ENCODE data around the gene AZIN2.
A peak's percentile ranks its signal among the peaks of the same experiment; 100 is the strongest.
"Not testable (repeated sequence)": the region's sequence is repeated elsewhere in the genome, so short reads cannot be mapped to it uniquely, and the experiment has no call there.

The AZIN2 gene

DNA sequence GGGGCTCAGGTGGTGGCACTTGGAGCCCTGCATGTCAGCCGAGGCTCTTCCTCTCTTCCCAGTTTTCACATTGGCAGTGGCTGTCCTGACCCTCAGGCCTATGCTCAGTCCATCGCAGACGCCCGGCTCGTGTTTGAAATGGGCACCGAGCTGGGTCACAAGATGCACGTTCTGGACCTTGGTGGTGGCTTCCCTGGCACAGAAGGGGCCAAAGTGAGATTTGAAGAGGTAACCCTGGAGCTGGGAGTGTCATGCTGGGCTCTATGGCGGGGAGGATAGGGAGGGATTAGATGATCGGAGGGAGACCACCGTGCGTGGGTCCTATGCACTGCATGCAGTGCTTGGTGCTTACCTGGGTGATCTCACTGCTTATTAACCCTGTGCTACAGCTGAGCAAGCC is 13.5 kb downstream of the AZIN2 start:
- DNase-seq (ENCODE audit: low read depth in 2 of 3, low spot score in 1 of 3) = no peak

- peak in 1 of 3 donors; percentile 38 for DNase-seq (ENCODE audit: low read depth in 2 of 3, low spot score in 1 of 3)
Observed at GRCh38 chr1:33094971-33095604, 14.1 kb downstream of the AZIN2 start.

- no peak for DNase-seq (ENCODE audit: low read depth in 2 of 3, low spot score in 1 of 3)
Observed at GRCh38 chr1:33096363-33097005, 15.5 kb downstream of the AZIN2 start.

- no peak for DNase-seq (ENCODE audit: low read depth in 2 of 3, low spot score in 1 of 3)
Observed at GRCh38 chr1:33097137-33097611, 16.2 kb downstream of the AZIN2 start.

DNA sequence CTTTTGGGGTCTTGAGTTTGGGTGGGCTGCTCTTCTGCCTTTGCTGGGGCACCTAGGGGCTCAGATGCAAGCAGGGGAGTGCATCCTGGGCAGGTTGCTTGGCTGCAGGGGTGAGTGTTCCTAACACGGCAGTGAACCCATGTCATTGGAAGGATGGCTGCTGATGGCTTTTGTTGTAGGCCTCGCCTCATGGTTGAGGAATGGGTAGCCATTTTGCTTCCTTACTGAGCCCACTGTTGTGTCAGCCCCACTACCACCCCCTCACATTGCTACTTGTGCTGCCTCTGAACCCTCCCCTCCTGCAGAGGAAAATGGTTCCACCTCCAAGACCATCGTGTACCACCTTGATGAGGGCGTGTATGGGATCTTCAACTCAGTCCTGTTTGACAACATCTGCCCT is 16.8 kb downstream of the AZIN2 start:
- DNase-seq (ENCODE audit: low read depth in 2 of 3, low spot score in 1 of 3) = no peak

DNA sequence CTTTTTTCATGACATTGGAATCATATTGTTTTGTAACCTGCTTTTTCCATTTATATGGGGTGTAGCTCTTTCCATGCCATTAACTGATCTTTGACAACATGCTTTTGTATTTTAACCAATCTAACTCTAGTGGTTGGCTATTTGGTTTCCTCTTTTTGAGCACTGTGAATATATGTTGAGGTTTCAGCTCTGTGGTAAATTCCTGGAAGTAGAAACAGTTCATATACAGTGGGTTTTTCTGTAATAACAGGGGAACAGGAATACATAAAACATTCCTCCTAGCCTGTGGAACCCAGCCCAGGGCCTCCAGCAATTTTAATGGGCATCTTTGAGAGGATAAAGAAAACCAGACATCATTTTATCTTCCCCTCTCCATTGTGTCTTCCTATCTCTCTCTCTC is 17.4 kb downstream of the AZIN2 start:
- DNase-seq (ENCODE audit: low read depth in 2 of 3, low spot score in 1 of 3) = no peak

- peak; percentile 51 to 67 (median 59) for DNase-seq (ENCODE audit: low read depth in 2 of 3, low spot score in 1 of 3)
Observed at GRCh38 chr1:33099290-33100118, 18.6 kb downstream of the AZIN2 start.

DNA sequence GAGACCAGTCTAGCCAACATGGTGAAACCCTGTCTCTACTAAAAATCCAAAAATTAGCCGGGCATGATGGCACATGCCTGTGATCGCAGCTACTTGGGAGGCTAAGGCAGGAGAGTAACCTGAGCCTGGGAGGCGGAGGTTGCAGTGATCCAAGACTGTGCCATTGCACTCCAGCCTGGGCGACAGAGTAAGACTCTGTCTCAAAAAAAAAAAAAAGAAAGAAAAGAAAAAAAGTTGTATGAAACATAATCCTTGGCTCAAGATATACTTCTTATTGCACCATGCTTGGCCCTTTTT is 19.1 kb downstream of the AZIN2 start:
- DNase-seq (ENCODE audit: low read depth in 2 of 3, low spot score in 1 of 3) = not testable (repeated sequence)

DNA sequence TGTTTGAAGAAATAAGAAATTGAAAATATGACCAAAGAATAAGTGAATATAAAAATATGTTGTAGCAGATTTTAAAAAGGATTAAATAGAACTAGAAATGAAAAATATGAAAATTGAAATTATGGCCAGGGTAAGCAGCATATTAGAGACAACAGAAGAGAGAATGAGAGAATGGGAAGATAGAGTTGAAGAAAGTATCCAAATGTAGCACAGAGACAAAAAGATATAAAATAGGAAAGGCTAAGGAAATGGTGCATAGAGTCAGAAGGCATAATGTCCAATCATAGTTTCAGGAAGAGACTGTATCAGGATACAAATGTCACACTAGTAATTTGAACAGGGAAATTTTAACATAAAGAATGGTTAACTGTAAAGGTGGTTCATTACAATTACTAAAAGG is 29.5 kb downstream of the AZIN2 start:
- DNase-seq (ENCODE audit: low read depth in 2 of 3, low spot score in 1 of 3) = no peak

DNA sequence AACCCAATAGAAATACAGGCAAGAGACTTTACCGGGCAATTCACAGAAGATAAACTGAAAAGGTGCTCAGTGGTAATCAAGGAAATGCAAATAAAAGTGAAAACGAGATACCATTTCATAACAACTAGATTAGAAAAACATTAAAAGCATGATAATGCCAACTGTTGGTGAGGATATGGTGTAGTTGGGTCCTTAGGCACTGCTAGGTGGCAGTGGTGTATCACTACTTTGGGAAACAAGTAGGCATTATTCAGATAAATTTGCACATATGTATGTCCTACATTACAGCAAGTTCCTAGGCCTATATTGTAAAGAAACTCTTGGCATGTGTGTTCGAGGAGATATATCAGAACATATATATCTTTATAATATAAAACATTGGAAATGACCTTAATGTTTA is 31.0 kb downstream of the AZIN2 start:
- DNase-seq (ENCODE audit: low read depth in 2 of 3, low spot score in 1 of 3) = no peak

- DNase-seq (ENCODE audit: low read depth in 2 of 3, low spot score in 1 of 3) = no peak
Observed at GRCh38 chr1:33117440-33118085, 36.6 kb downstream of the AZIN2 start.

DNA sequence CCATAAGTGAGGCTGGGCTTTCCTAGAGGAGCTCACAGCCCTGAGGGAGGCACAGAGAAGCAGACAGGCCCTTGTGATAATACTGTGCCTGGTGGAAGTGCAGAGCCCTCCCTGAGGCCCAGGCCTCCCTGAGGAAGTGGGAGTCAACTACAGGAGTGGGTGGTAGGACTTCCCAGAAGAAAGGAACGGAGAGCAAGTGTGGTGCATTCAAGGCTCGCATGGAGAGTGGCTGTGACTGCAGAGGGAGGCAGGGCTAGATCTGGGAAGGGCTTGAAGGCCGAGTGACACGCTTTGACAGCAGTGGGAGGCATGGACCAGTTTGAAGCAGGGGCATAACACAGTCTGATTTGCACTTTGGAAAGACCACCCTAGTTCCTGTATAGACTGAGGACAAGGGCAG is 37.3 kb downstream of the AZIN2 start:
- DNase-seq (ENCODE audit: low read depth in 2 of 3, low spot score in 1 of 3) = no peak

DNA sequence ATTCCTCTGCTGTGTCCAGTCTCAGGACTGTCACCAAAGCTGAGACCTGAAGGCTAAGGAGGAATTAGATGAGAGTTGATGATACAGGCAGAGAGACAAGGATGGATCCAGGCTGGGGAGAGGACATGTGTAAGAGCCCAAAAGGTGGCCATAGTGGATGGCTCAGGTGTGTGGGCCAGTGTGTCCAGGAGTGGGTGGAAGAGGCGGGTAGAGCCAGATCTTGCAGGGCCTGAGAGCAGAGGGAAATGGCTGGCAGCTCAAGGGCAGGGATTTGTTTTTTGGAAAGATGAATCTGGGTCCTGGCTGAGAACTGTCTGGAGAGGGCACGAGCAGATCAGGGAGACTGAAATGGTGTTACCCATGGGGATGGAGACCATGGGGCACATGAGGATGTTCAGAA is 38.1 kb downstream of the AZIN2 start:
- DNase-seq (ENCODE audit: low read depth in 2 of 3, low spot score in 1 of 3) = no peak

DNA sequence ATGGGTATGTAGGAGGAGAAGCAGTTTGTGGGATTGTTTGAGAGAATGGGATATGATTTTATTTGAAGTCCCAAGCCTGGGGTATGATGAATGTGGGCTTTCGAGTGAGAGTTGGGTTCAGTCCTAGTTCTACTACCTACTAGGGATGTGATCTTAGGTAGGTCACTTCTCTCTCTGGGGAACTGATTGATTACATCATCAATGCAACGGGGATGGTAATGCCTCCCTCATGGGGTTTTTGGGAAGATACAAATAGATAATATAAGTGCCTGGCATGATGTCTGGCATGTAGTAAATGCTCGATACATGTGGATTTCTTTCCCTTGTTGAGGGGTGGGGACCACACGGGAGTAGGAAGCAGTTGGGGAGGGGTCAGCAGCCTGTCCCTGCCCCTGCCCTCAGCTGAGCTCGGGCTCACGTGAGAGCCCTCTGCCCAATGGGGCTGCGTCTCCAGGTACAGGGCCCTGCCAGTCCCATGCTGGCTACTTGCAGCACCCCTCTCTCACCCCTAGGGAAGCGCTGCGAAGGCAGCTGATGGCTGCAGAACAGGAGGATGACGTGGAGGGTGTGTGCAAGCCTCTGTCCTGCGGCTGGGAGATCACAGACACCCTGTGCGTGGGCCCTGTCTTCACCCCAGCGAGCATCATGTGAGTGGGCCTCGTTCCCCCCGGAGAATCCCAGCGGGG is 38.7 kb downstream of the AZIN2 start:
- DNase-seq (ENCODE audit: low read depth in 2 of 3, low spot score in 1 of 3) = no peak

GRCh38 chr1:33120436-33121231 is 39.7 kb downstream of the AZIN2 start:
- no peak for DNase-seq (ENCODE audit: low read depth in 2 of 3, low spot score in 1 of 3)

GRCh38 chr1:33121728-33122127 is 40.8 kb downstream of the AZIN2 start:
- DNase-seq (ENCODE audit: low read depth in 2 of 3, low spot score in 1 of 3) = no peak

DNA sequence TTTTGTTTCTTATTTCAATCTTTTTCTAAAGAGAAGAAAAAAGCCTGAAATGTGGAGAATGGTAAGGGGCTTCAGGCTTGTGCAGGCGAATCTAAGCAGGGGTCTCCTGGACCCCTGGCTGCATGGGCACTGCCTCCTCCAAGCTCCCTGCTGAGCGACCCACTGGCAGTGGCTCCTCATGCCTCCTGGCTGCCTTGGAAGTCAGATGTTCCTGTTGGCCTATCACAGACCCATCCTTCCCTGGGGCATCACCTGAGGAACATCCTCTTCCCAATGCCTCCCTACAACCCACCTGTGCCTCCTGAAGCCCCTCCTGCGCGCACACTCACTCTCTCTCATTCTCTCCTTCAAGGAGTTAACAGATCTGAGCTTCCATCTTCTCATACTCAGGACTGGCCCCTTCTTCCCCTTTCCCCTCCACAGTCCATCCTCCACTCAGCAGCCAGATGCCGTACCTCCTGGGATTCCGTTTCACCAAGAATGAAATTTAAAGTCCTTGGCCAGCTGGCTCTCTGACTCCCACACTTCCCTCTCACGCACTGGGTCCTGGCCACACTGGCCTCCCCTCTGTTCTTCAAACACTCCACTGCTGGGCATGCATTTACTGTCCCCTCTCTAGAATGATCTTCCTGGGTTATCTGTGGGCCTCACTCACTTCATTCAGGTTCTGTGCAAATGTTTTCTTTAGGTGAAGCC is 41.7 kb downstream of the AZIN2 start:
- no peak for DNase-seq (ENCODE audit: low read depth in 2 of 3, low spot score in 1 of 3)

DNA sequence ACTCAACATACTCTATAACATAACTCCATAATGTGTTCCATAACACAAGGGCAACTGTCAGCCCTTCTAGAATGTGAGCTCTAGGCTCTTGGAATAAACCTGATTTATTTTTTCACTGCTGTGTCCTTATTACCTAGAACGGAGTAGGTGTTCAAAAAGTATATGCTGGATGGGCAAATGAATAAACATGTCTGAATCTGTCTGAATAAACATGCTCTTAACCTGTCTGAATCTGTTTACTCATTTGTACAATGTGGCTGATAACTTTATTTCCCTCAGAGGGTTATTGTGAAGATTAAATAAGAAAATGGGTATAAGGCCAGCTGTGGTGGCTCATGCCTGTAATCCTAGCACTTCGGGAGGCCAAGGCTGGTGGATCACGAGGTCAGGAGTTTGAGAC is 42.3 kb downstream of the AZIN2 start:
- DNase-seq (ENCODE audit: low read depth in 2 of 3, low spot score in 1 of 3) = no peak

DNA sequence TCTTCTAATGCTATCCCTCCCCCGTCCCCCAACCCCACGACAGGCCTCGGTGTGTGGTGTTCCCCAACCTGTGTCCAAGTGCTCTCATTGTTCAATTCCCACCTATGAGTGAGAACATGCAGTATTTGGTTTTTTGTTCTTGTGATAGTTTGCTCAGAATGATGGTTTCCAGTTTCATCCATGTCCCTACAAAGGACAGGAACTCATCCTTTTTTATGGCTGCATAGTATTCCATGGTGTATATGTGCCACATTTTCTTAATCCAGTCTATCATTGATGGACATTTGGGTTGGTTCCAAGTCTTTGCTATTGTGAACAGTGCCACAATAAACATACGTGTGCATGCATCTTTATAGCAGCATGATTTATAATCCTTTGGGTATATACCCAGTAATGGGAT is 43.7 kb downstream of the AZIN2 start:
- not testable (repeated sequence) for DNase-seq (ENCODE audit: low read depth in 2 of 3, low spot score in 1 of 3)
